ENCODE results near the gene RAB17.

The RAB17 gene

DNA sequence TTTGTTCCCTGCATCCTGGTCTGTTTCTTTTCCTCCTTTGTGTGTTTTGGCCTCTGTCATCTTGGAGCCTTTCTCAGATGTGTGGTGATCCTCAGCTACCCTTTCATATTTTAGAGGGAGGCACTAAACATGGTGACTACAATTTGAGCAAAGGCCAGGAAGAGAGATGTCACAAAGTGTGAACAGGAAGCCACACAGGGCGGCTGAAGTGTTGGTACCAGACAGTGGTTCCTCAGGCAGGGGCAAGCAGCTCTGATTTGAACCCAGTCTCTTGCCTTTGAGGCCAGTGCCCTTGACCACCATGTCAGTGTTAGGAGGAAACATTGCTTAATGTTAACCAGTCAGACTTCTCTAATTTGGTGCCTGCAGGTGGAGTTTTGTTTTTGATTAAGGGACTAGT, 46.0 kb upstream of the RAB17 start:
- Histone ChIP-seq H3K9me3 (no peaks in the 10 kb centered on the region), H3K36me3 (peaks cover 0 to 14% (median 7%) of the 10 kb centered on the region in 3 donors), H3K4me1 (peaks cover 0 to 38% (median 15%) of the 10 kb centered on the region in 4 donors), H3K4me3 (no peak overlapping the region), H3K27ac (no peak overlapping the region), H3K27me3 (no peaks in the 10 kb centered on the region)
- intact Hi-C loops (cut with DNase I; ENCODE audit: low total_unique reads): no loop called here
- TF ChIP-seq, protein P1, sequence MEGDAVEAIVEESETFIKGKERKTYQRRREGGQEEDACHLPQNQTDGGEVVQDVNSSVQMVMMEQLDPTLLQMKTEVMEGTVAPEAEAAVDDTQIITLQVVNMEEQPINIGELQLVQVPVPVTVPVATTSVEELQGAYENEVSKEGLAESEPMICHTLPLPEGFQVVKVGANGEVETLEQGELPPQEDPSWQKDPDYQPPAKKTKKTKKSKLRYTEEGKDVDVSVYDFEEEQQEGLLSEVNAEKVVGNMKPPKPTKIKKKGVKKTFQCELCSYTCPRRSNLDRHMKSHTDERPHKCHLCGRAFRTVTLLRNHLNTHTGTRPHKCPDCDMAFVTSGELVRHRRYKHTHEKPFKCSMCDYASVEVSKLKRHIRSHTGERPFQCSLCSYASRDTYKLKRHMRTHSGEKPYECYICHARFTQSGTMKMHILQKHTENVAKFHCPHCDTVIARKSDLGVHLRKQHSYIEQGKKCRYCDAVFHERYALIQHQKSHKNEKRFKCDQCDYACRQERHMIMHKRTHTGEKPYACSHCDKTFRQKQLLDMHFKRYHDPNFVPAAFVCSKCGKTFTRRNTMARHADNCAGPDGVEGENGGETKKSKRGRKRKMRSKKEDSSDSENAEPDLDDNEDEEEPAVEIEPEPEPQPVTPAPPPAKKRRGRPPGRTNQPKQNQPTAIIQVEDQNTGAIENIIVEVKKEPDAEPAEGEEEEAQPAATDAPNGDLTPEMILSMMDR (IDR thresholded peaks at IDR 0.05): no peak
- DNase-seq: no peak

DNA sequence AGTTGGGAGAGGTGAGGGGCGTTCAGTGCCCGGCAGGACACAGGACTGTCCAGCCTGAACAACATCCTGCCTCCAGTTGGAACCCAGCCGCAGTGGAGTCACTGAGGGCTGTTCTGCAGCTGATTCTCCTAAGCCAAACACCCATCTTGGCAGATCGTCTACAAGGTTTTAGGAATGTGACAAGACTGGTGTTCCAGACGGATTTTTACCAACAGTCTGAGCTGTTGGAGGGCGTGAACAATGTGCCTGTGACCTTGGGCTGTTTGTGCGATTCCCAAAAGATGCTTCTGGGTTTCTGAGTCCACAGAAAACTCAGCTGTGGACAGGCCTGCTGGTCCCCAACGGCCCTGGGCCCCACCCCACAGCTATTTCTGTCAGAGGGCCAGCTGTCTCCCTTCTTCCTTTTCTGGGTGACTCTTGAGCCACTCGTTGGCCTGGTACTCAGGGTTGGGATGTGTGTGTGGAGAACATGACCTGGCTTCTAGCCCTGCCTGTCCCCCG, 42.6 kb upstream of the RAB17 start:
- no peak for DNase-seq
- Histone ChIP-seq H3K9me3 (no peaks in the 10 kb centered on the region), H3K27me3 (no peaks in the 10 kb centered on the region), H3K4me1 (peaks cover 0 to 62% (median 42%) of the 10 kb centered on the region in 4 donors), H3K4me3 (no peak overlapping the region), H3K27ac (peak overlapping the region; percentile 60 to 71), H3K36me3 (peaks cover 0 to 5% (median 0%) of the 10 kb centered on the region in 3 donors)
- TF ChIP-seq, protein P1 (IDR thresholded peaks at IDR 0.05): no peak
- intact Hi-C loops (cut with DNase I; ENCODE audit: low total_unique reads): loop anchor here (5.0 kb wide), 1 partner anchor 34 kb away; no protein-coding TSS in a partner anchor

DNA sequence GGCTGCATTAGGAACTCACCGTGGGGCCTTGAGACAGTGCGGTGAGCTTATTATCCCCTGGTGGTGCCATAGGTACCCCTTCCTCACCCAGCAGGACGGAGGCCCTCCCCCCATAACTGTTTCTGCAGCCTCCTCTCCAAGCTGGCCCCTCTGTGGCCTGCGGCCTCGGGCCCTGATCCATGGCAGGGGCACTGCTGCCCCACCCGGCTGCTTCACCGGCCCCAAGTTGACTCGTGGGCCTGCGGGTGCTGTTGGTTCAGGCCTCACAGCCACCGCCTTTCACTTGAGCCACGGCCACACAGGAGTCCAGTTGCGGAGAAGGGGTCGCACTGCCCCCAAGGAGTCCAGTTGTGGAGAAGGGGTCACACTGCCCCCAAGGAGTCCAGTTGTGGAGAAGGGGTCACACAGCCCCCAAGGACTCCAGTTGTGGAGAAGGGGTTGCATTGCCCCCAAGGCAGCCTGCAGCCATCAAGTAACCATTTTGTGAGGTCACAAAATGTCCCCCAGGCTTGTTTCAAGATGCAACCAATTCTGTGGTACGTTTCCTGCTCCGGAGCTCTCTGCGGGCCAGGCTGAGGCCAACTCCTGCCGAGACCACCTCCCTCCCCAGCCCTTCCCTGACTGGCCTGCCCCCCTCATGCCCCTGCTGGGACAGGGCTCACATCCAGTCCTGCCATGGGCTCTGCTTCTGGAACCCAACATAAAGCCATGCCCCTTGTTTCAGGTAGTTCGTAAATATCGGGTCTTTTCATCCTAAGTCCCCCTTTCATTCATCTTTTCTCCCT, 41.5 kb upstream of the RAB17 start:
- no peak for DNase-seq
- H3K4me1 ChIP-seq: peaks cover 0 to 65% (median 44%) of the 10 kb centered on the region in 4 donors
- intact Hi-C loops (cut with DNase I; ENCODE audit: low total_unique reads): loop anchor here (2.0 to 5.0 kb wide), 2 partner anchors 19 to 35 kb away; no protein-coding TSS in a partner anchor
- H3K9me3 ChIP-seq: no peaks in the 10 kb centered on the region
- peak overlapping the region in 1 of 2 donors; percentile 71 for H3K27ac ChIP-seq
- TF ChIP-seq, protein P1 (IDR thresholded peaks at IDR 0.05): no peak
- peaks cover 0 to 5% (median 0%) of the 10 kb centered on the region in 3 donors for H3K36me3 ChIP-seq
- H3K27me3 ChIP-seq: no peaks in the 10 kb centered on the region
- no peak overlapping the region for H3K4me3 ChIP-seq

DNA sequence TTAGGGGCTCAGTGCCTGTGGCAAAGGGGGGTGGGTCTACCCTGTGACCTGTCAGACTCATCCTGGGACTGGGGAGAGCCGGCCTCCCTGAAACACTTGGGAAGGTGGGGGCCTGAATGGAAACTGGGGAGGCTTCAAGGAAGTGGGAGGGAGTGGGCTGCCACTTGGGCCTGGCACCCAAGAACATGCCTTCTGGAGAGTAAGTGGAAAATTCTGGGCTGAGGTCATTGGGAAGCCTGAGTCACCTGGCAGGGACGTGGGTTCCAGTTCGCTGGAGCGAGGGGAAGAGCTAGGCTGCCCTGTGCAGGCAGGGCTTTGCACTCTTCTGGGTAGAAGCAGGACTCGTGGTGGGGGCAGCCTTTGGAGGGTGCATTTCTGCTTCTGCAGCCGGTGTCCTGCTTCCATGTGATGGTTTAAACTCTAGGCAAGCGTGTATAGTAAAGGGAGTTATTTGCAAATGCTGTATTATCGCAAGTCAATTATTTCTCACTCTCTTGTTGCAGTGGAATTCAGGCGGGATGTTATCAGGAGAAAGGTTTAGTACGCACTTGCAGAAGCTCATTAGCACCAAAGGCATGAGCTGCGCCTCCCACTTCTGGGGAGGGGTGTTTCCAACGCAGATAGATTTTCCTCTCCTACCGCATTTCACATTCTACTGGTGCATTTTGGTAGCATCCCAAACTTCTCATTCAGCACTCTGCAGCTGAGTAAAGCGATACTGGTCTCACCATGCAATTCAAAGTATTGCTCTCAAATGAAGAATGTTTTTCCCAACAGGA, 40.7 kb upstream of the RAB17 start:
- no peaks in the 10 kb centered on the region for H3K9me3 ChIP-seq
- peak overlapping the region in 1 of 2 donors; percentile 27 for H3K27ac ChIP-seq
- DNase-seq: no peak
- H3K4me1 ChIP-seq: peaks cover 0 to 73% (median 48%) of the 10 kb centered on the region in 4 donors
- intact Hi-C loops (cut with DNase I; ENCODE audit: low total_unique reads): loop anchor here (2.0 to 5.0 kb wide), 2 partner anchors 20 to 36 kb away; no protein-coding TSS in a partner anchor
- H3K36me3 ChIP-seq: peaks cover 0 to 5% (median 0%) of the 10 kb centered on the region in 3 donors
- H3K27me3 ChIP-seq: no peaks in the 10 kb centered on the region
- TF ChIP-seq, protein P1 (IDR thresholded peaks at IDR 0.05): no peak
- no peak overlapping the region for H3K4me3 ChIP-seq

DNA sequence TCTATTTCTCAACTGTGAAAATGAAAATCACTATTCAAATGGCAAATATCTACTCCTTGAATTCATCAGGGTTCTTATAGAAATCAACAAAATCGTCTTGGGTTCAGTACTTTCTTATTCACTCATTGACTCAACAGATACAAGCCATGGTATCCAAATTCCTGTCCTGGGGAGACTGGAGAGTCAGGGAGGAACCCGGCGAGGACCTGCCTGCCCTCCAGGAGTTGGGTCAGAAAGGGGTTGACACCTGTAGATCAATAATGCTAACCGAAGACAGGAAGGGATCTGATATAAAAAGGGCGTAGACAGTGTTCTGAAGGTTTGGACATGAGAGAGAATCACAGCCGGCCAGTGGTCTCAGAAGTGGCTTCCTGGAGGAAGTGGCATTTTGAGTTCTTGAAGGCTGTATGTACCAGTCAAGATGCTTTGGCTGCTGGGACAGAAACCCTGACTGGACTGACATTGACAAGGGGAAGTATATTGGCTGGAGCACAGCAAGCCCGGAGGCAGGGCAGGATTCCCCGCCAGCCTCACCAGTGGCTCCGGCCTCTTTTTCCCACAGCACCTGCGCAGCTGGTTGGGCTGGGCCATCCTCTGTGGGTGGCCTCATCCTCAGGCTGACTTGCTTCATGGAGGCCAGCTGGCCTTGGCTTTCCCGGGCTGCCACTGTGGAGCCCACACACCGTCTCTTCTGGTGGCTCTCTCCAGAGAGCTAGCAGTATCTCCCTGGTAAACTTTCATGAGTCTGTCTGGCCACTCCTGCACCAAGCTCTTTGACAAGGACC, 39.9 kb upstream of the RAB17 start:
- Histone ChIP-seq H3K27me3 (no peaks in the 10 kb centered on the region), H3K4me3 (no peak overlapping the region), H3K4me1 (peaks cover 0 to 80% (median 48%) of the 10 kb centered on the region in 4 donors), H3K36me3 (peaks cover 0 to 5% (median 0%) of the 10 kb centered on the region in 3 donors), H3K27ac (peak overlapping the region in 1 of 2 donors; percentile 27), H3K9me3 (no peaks in the 10 kb centered on the region)
- TF ChIP-seq, protein P1 (IDR thresholded peaks at IDR 0.05): no peak
- intact Hi-C loops (cut with DNase I; ENCODE audit: low total_unique reads): loop anchor here (2.0 to 5.0 kb wide), 2 partner anchors 20 to 37 kb away; no protein-coding TSS in a partner anchor
- no peak for DNase-seq

Data from tibial artery (tissue), 4 donors.